ENCODE data around the gene SPRR5.

SPRR5 gene

GRCh38 chr1:152941037-152941711, 5.8 kb upstream of the SPRR5 start:
- no peak overlapping the region for H3K4me3 ChIP-seq (ENCODE audit: control insufficient read depth, low read depth, low read length)
- DNase-seq (ENCODE audit: low read depth): no peak
- TF ChIP-seq CTCF (conservative IDR thresholded peaks at IDR 0.05; ENCODE audit: control insufficient read depth, insufficient read depth, low read depth, low read length): no peak

- DNase-seq (ENCODE audit: low read depth): no peak
- TF ChIP-seq CTCF (conservative IDR thresholded peaks at IDR 0.05; ENCODE audit: control insufficient read depth, insufficient read depth, low read depth, low read length): no peak
Observed at GRCh38 chr1:152942161-152942560, 4.8 kb upstream of the SPRR5 start.

GRCh38 chr1:152946248-152946647, 758 bp upstream of the SPRR5 start:
- no peak for DNase-seq (ENCODE audit: low read depth)
- no peak overlapping the region for H3K4me3 ChIP-seq (ENCODE audit: control insufficient read depth, low read depth, low read length)
- TF ChIP-seq CTCF (conservative IDR thresholded peaks at IDR 0.05; ENCODE audit: control insufficient read depth, insufficient read depth, low read depth, low read length): no peak

More at GRCh38 chr1:152942161-152942560, 4.8 kb upstream of the SPRR5 start:
- H3K4me3 ChIP-seq (ENCODE audit: control insufficient read depth, low read depth, low read length): no peak overlapping the region

GRCh38 chr1:152951711-152952110, 4.7 kb downstream of the SPRR5 start:
- no peak overlapping the region for H3K4me3 ChIP-seq (ENCODE audit: control insufficient read depth, low read depth, low read length)
- no peak for TF ChIP-seq CTCF (conservative IDR thresholded peaks at IDR 0.05; ENCODE audit: control insufficient read depth, insufficient read depth, low read depth, low read length)
- DNase-seq (ENCODE audit: low read depth): no peak

- H3K4me3 ChIP-seq (ENCODE audit: control insufficient read depth, low read depth, low read length): no peak overlapping the region
- no peak for TF ChIP-seq CTCF (conservative IDR thresholded peaks at IDR 0.05; ENCODE audit: control insufficient read depth, insufficient read depth, low read depth, low read length)
Observed at GRCh38 chr1:152953761-152954160, 6.8 kb downstream of the SPRR5 start.

GRCh38 chr1:152954436-152954835, 7.4 kb downstream of the SPRR5 start:
- no peak for TF ChIP-seq CTCF (conservative IDR thresholded peaks at IDR 0.05; ENCODE audit: control insufficient read depth, insufficient read depth, low read depth, low read length)
- H3K4me3 ChIP-seq (ENCODE audit: control insufficient read depth, low read depth, low read length): no peak overlapping the region
- DNase-seq (ENCODE audit: low read depth): no peak

More at GRCh38 chr1:152953761-152954160, 6.8 kb downstream of the SPRR5 start:
- DNase-seq (ENCODE audit: low read depth): no peak
